ENCODE data around the gene INSC.

The INSC gene

GRCh38 chr11:15189189-15189588 lies 74.5 kb downstream of the INSC start:
- TF ChIP-seq POU6F1 (CRISPR knock-in tag; IDR thresholded peaks at IDR 0.05; ENCODE audit: borderline replicate concordance, low read depth) (no peak), SNAI2 (CRISPR knock-in tag; IDR thresholded peaks at IDR 0.05) (no peak), OSR1 (CRISPR knock-in tag; IDR thresholded peaks at IDR 0.05) (no peak), ESRRG (CRISPR knock-in tag; IDR thresholded peaks at IDR 0.05) (no peak), TCF4 (CRISPR knock-in tag; IDR thresholded peaks at IDR 0.05; ENCODE audit: borderline replicate concordance) (no peak)
- ATAC-seq, result no peak

GRCh38 chr11:15189641-15190365 lies 75.1 kb downstream of the INSC start:
- TF ChIP-seq PPARA (CRISPR knock-in tag; IDR thresholded peaks at IDR 0.05; ENCODE audit: borderline replicate concordance) (no peak), ZFP3 (CRISPR knock-in tag; IDR thresholded peaks at IDR 0.05) (no peak), PATZ1 (CRISPR knock-in tag; IDR thresholded peaks at IDR 0.05; ENCODE audit: borderline replicate concordance) (no peak), POU6F1 (CRISPR knock-in tag; IDR thresholded peaks at IDR 0.05; ENCODE audit: borderline replicate concordance, low read depth) (no peak), ZFP30 (CRISPR knock-in tag; IDR thresholded peaks at IDR 0.05) (no peak), ISL1 (CRISPR knock-in tag; IDR thresholded peaks at IDR 0.05) (no peak), BACH2 (CRISPR knock-in tag; IDR thresholded peaks at IDR 0.05; ENCODE audit: borderline replicate concordance) (no peak), GLIS3 (CRISPR knock-in tag; IDR thresholded peaks at IDR 0.05) (no peak), OSR1 (CRISPR knock-in tag; IDR thresholded peaks at IDR 0.05) (no peak), ARNTL (CRISPR knock-in tag; IDR thresholded peaks at IDR 0.05; ENCODE audit: borderline replicate concordance, low read depth) (no peak), ZC3H10 (CRISPR knock-in tag; IDR thresholded peaks at IDR 0.05) (no peak), TOX (CRISPR knock-in tag; IDR thresholded peaks at IDR 0.05; ENCODE audit: borderline replicate concordance) (no peak), ESRRG (CRISPR knock-in tag; IDR thresholded peaks at IDR 0.05) (no peak), ZNF70 (CRISPR knock-in tag; IDR thresholded peaks at IDR 0.05) (no peak), ZNF8 (CRISPR knock-in tag; IDR thresholded peaks at IDR 0.05) (no peak), ZNF565 (CRISPR knock-in tag; conservative IDR thresholded peaks at IDR 0.05; ENCODE audit: low read depth) (no peak)
- TF ChIP-seq, protein P1, sequence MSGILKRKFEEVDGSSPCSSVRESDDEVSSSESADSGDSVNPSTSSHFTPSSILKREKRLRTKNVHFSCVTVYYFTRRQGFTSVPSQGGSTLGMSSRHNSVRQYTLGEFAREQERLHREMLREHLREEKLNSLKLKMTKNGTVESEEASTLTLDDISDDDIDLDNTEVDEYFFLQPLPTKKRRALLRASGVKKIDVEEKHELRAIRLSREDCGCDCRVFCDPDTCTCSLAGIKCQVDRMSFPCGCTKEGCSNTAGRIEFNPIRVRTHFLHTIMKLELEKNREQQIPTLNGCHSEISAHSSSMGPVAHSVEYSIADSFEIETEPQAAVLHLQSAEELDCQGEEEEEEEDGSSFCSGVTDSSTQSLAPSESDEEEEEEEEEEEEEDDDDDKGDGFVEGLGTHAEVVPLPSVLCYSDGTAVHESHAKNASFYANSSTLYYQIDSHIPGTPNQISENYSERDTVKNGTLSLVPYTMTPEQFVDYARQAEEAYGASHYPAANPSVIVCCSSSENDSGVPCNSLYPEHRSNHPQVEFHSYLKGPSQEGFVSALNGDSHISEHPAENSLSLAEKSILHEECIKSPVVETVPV (CRISPR knock-in tag; IDR thresholded peaks at IDR 0.05), result no peak
- TF ChIP-seq, protein P2, sequence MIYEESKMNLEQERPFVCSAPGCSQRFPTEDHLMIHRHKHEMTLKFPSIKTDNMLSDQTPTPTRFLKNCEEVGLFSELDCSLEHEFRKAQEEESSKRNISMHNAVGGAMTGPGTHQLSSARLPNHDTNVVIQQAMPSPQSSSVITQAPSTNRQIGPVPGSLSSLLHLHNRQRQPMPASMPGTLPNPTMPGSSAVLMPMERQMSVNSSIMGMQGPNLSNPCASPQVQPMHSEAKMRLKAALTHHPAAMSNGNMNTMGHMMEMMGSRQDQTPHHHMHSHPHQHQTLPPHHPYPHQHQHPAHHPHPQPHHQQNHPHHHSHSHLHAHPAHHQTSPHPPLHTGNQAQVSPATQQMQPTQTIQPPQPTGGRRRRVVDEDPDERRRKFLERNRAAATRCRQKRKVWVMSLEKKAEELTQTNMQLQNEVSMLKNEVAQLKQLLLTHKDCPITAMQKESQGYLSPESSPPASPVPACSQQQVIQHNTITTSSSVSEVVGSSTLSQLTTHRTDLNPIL (CRISPR knock-in tag; IDR thresholded peaks at IDR 0.05; ENCODE audit: low read depth), result no peak
- TF ChIP-seq, protein P3, sequence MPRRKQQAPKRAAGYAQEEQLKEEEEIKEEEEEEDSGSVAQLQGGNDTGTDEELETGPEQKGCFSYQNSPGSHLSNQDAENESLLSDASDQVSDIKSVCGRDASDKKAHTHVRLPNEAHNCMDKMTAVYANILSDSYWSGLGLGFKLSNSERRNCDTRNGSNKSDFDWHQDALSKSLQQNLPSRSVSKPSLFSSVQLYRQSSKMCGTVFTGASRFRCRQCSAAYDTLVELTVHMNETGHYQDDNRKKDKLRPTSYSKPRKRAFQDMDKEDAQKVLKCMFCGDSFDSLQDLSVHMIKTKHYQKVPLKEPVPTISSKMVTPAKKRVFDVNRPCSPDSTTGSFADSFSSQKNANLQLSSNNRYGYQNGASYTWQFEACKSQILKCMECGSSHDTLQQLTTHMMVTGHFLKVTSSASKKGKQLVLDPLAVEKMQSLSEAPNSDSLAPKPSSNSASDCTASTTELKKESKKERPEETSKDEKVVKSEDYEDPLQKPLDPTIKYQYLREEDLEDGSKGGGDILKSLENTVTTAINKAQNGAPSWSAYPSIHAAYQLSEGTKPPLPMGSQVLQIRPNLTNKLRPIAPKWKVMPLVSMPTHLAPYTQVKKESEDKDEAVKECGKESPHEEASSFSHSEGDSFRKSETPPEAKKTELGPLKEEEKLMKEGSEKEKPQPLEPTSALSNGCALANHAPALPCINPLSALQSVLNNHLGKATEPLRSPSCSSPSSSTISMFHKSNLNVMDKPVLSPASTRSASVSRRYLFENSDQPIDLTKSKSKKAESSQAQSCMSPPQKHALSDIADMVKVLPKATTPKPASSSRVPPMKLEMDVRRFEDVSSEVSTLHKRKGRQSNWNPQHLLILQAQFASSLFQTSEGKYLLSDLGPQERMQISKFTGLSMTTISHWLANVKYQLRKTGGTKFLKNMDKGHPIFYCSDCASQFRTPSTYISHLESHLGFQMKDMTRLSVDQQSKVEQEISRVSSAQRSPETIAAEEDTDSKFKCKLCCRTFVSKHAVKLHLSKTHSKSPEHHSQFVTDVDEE (CRISPR knock-in tag; IDR thresholded peaks at IDR 0.05), result no peak
- ATAC-seq, result no peak
